ENCODE results near the gene TMEM80. TPM values are rescaled to one million over a fixed set of nuclear protein-coding genes. Genes with fewer than 3 reads are reported as not detected.

Gene TMEM80
- total and polyA plus RNA-seq, 2 donors (not counting 3 experiments of a cell fraction or from before 2014, with no cell fraction given) = 21.2 to 26.6 TPM

DNA sequence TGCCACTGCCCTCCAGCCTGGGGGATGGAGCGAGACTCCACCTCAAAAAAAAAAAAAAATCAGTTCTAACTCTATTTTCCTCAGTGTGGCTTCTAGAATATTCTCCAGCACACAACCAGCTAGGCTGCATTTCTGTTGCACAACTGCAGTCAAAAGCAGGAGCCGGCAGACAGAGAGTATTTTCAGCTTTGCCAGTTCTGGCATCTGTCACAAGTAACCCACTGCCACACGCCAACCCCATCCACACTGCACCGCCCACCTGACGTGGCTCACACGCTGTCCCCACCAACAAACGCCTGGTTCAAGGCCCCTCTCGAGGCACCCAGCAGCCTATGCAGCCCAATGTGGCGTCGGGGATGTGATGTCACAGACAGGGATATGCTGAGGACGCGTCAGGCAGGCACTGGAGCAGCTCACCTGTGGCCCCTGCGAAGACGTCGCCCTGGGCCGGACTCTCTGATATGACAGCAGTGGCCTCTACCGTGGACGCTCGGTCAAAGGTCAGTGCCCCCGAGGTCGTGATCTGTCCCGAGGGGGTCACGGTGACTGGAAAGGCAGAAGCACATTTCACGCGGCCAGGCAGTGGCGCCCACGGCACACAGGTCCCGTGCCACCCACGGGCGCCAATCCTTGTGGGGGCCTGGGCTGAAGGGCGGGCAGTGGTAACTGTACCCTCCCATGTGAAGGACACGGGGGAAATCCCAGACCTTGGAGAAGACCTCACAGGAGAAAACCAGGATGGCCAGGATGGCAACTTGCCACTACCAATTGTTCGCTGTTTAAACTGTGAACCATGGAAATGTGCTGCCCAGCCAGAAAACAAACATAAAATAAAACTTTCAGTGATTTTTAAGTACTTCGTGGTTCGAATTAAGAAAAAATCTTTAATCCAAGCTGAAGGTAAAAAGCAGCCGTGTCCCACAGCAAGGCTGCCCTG, 16.1 kb upstream of the TMEM80 start:
- TF ChIP-seq POLR2AphosphoS5 (IDR thresholded peaks at IDR 0.05; ENCODE audit: insufficient read depth, low read depth, low read length) (no peak), MYC (IDR thresholded peaks at IDR 0.05; ENCODE audit: low read depth, low read length) (no peak), FOS (IDR thresholded peaks at IDR 0.05; ENCODE audit: borderline replicate concordance, insufficient read depth, low read length) (no peak), EZH2 (IDR thresholded peaks at IDR 0.05; ENCODE audit: borderline replicate concordance, low read depth, low read length, severe bottlenecking) (no peak), JUN (IDR thresholded peaks at IDR 0.05; ENCODE audit: borderline replicate concordance, insufficient read depth, insufficient read length, low read depth) (no peak), GATA2 (IDR thresholded peaks at IDR 0.05; ENCODE audit: insufficient read depth, insufficient read length, low read depth, low read length) (no peak), POLR2A (IDR thresholded peaks at IDR 0.05; ENCODE audit: low read depth, low read length) (no peak), CTCF (IDR thresholded peaks at IDR 0.05; ENCODE audit: extremely low read depth in 1 of 2, insufficient read depth in 1 of 2, low read depth in 1 of 2, low read length in 2 of 2) (no peak)
- TF ChIP-seq, protein P1, sequence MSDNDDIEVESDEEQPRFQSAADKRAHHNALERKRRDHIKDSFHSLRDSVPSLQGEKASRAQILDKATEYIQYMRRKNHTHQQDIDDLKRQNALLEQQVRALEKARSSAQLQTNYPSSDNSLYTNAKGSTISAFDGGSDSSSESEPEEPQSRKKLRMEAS (IDR thresholded peaks at IDR 0.05; ENCODE audit: insufficient read depth, insufficient read length) = no peak
- POLR2A ChIA-PET = no interaction called here
- dilution Hi-C loops (cut with MboI; ENCODE audit: extremely low pct_ligation_motif_present, low sequenced_read_pairs) = no loop called here

More for the DNA sequence above, 16.1 kb upstream of the TMEM80 start:
- H3K4me3 ChIP-seq (replicated peaks in 1 of 3; ENCODE audit: insufficient read depth in 1 of 3, low read depth in 1 of 3, low read length in 3 of 3) = no peak overlapping the region
- H3K9ac ChIP-seq (replicated peaks; ENCODE audit: extremely low read depth, insufficient read depth, low read length) = no peak overlapping the region
- no peak overlapping the region for H2AFZ ChIP-seq (ENCODE audit: low read depth, low read length)
- DNase-seq (ENCODE audit: low read depth, low spot score) (no peak), FAIRE-seq (no peak)
- H3K4me2 ChIP-seq (ENCODE audit: insufficient read depth, low read length) = no peak overlapping the region
- intact Hi-C loops (cut with micrococcal nuclease) = no loop called here
- CTCF ChIA-PET = interaction anchor here (0.9 kb wide), 1 partner anchor 10 kb away, joined by 4 read pairs; no protein-coding TSS in a partner anchor
- no peaks in the 10 kb centered on the region for H3K9me1 ChIP-seq (replicated peaks; ENCODE audit: control insufficient read depth, extremely low read depth, insufficient read depth, low read length)
- H3K79me2 ChIP-seq (ENCODE audit: control insufficient read depth, insufficient read depth, low read length) = no peaks in the 10 kb centered on the region
- H3K9me3 ChIP-seq (replicated peaks; ENCODE audit: control insufficient read depth, insufficient read depth, low read length) = no peaks in the 10 kb centered on the region
- H4K20me1 ChIP-seq (replicated peaks; ENCODE audit: control insufficient read depth, extremely low read depth, insufficient read depth, low read length) = no peaks in the 10 kb centered on the region
- no peaks in the 10 kb centered on the region for H3K27me3 ChIP-seq (ENCODE audit: control insufficient read depth in 2 of 2, insufficient read depth in 2 of 2, low read length in 2 of 2)
- no peaks in the 10 kb centered on the region for H3K4me1 ChIP-seq (ENCODE audit: control insufficient read depth, extremely low read depth, insufficient read depth, low read length)
- H3K36me3 ChIP-seq (ENCODE audit: control insufficient read depth in 2 of 2, extremely low read depth in 1 of 2, insufficient read depth in 2 of 2, low read length in 2 of 2) = peaks cover 12 to 28% of the 10 kb centered on the region in 2 experiments
- BruUV-seq (replicated peaks) = no TSS peak
- no peak overlapping the region for H3K27ac ChIP-seq (ENCODE audit: insufficient read depth, low read depth, low read length)

Data from endothelial cell of umbilical vein (primary cell).